Activated naive CD8-positive, alpha-beta T cell treated with anti-CD3 and anti-CD28 coated beads for 36 hours (primary cell): ENCODE measurements around the gene GABARAPL1. TPM values are rescaled to one million over a fixed set of nuclear protein-coding genes. Genes with fewer than 3 reads are reported as not detected.
"Not testable (repeated sequence)": the region's sequence is repeated elsewhere in the genome, so short reads cannot be mapped to it uniquely, and the experiment has no call there.

Source experiments
- DNase-seq: peaks from one replicate; pipeline ENCODE4 v3.0.0; 2021
- H3K27ac Mint-ChIP-seq: one replicate; pipeline ENCODE4 v1.8.0; 2022; ENCODE audit warnings: mild to moderate bottlenecking, moderate library complexity, mixed read lengths
- H3K27me3 Mint-ChIP-seq: one replicate; pipeline ENCODE4 v1.8.0; 2022; ENCODE audit warnings: mild to moderate bottlenecking, mixed read lengths
- H3K36me3 Mint-ChIP-seq: one replicate; pipeline ENCODE4 v1.8.0; 2021; ENCODE audit warnings: mild to moderate bottlenecking, mixed read lengths
- H3K4me1 Mint-ChIP-seq: one replicate; pipeline ENCODE4 v1.8.0; 2021; ENCODE audit warnings: mixed read lengths
- H3K4me3 Mint-ChIP-seq: one replicate; pipeline ENCODE4 v1.8.0; 2022; ENCODE audit warnings: mild to moderate bottlenecking, moderate library complexity, mixed read lengths
- H3K9me3 Mint-ChIP-seq: one replicate; pipeline ENCODE4 v1.8.0; 2022; ENCODE audit warnings: mixed read lengths
- total RNA-seq, 2 experiments: library from RNA; stranded (reverse); gene quantifications; one replicate each; pipeline ENCODE4 v1.2.3, GENCODE V29; 2021

The GABARAPL1 gene
- total RNA-seq, 2 experiments from 2014 or later, result 6.0 to 7.2 TPM

- H3K9me3 Mint-ChIP-seq, result no peaks in the 10 kb centered on the region
These were observed 775 bp downstream of the GABARAPL1 start for GRCh38 chr12:10213168-10214135.

GRCh38 chr12:10214136-10214894, 1.6 kb downstream of the GABARAPL1 start:
- Mint-ChIP-seq H3K9me3 (no peaks in the 10 kb centered on the region), H3K27ac (peak overlapping the region; percentile 94), H3K27me3 (no peaks in the 10 kb centered on the region), H3K4me1 (peaks cover 25% of the 10 kb centered on the region), H3K36me3 (no peaks in the 10 kb centered on the region), H3K4me3 (peak overlapping the region; percentile 94)
- DNase-seq, result no peak

More at GRCh38 chr12:10213168-10214135, 775 bp downstream of the GABARAPL1 start:
- Mint-ChIP-seq H3K4me1 (peaks cover 25% of the 10 kb centered on the region), H3K36me3 (no peaks in the 10 kb centered on the region), H3K27ac (peak overlapping the region; percentile 94), H3K4me3 (peak overlapping the region; percentile 94), H3K27me3 (no peaks in the 10 kb centered on the region)
- DNase-seq, result peak; percentile 81

GRCh38 chr12:10214895-10215267, 2.2 kb downstream of the GABARAPL1 start:
- Mint-ChIP-seq H3K4me3 (peak overlapping the region; percentile 25), H3K9me3 (no peaks in the 10 kb centered on the region), H3K27ac (no peak overlapping the region), H3K36me3 (no peaks in the 10 kb centered on the region), H3K27me3 (no peaks in the 10 kb centered on the region), H3K4me1 (peaks cover 25% of the 10 kb centered on the region)
- no peak for DNase-seq

GRCh38 chr12:10215436-10215835, 2.8 kb downstream of the GABARAPL1 start:
- no peak overlapping the region for H3K27ac Mint-ChIP-seq
- H3K4me1 Mint-ChIP-seq, result peaks cover 27% of the 10 kb centered on the region
- no peaks in the 10 kb centered on the region for H3K27me3 Mint-ChIP-seq
- DNase-seq, result no peak
- no peaks in the 10 kb centered on the region for H3K9me3 Mint-ChIP-seq
- peaks cover 3% of the 10 kb centered on the region for H3K36me3 Mint-ChIP-seq
- no peak overlapping the region for H3K4me3 Mint-ChIP-seq

GRCh38 chr12:10215946-10216345, 3.3 kb downstream of the GABARAPL1 start:
- not testable (repeated sequence) for DNase-seq, H3K4me3 Mint-ChIP-seq, H3K9me3 Mint-ChIP-seq, H3K27ac Mint-ChIP-seq, H3K27me3 Mint-ChIP-seq, H3K36me3 Mint-ChIP-seq
- peaks cover 27% of the 10 kb centered on the region for H3K4me1 Mint-ChIP-seq

- H3K9me3 Mint-ChIP-seq, result no peaks in the 10 kb centered on the region
- peaks cover 23% of the 10 kb centered on the region for H3K4me1 Mint-ChIP-seq
- no peak overlapping the region for H3K27ac Mint-ChIP-seq
- no peaks in the 10 kb centered on the region for H3K27me3 Mint-ChIP-seq
- H3K36me3 Mint-ChIP-seq, result peaks cover 9% of the 10 kb centered on the region
- DNase-seq, result no peak
- H3K4me3 Mint-ChIP-seq, result no peak overlapping the region
These were observed 5.3 kb downstream of the GABARAPL1 start for GRCh38 chr12:10218021-10218420.

- H3K27ac Mint-ChIP-seq, result peak overlapping the region; percentile 57
- H3K9me3 Mint-ChIP-seq, result no peaks in the 10 kb centered on the region
- peaks cover 20% of the 10 kb centered on the region for H3K36me3 Mint-ChIP-seq
- H3K4me1 Mint-ChIP-seq, result peaks cover 12% of the 10 kb centered on the region
- no peak overlapping the region for H3K4me3 Mint-ChIP-seq
- no peak for DNase-seq
- no peaks in the 10 kb centered on the region for H3K27me3 Mint-ChIP-seq
These were observed 7.9 kb downstream of the GABARAPL1 start for GRCh38 chr12:10220398-10221077.

GRCh38 chr12:10221846-10222245, 9.2 kb downstream of the GABARAPL1 start:
- Mint-ChIP-seq H3K9me3 (peaks cover 2% of the 10 kb centered on the region), H3K36me3 (peaks cover 22% of the 10 kb centered on the region), H3K27ac (no peak overlapping the region), H3K27me3 (no peaks in the 10 kb centered on the region), H3K4me3 (no peak overlapping the region), H3K4me1 (peaks cover 14% of the 10 kb centered on the region)
- DNase-seq, result no peak

- H3K4me1 Mint-ChIP-seq, result peaks cover 25% of the 10 kb centered on the region
- no peak overlapping the region for H3K4me3 Mint-ChIP-seq
- no peak overlapping the region for H3K27ac Mint-ChIP-seq
- H3K27me3 Mint-ChIP-seq, result no peaks in the 10 kb centered on the region
- H3K36me3 Mint-ChIP-seq, result peaks cover 22% of the 10 kb centered on the region
- no peak for DNase-seq
- H3K9me3 Mint-ChIP-seq, result peaks cover 2% of the 10 kb centered on the region
These were observed 10.5 kb downstream of the GABARAPL1 start for GRCh38 chr12:10223208-10223607.

GRCh38 chr12:10225426-10225825, 12.7 kb downstream of the GABARAPL1 start:
- not testable (repeated sequence) for H3K4me3 Mint-ChIP-seq, H3K27ac Mint-ChIP-seq, H3K9me3 Mint-ChIP-seq, H3K27me3 Mint-ChIP-seq, DNase-seq
- H3K4me1 Mint-ChIP-seq, result peaks cover 27% of the 10 kb centered on the region
- H3K36me3 Mint-ChIP-seq, result peaks cover 19% of the 10 kb centered on the region

- peaks cover 27% of the 10 kb centered on the region for H3K4me1 Mint-ChIP-seq
- no peak overlapping the region for H3K27ac Mint-ChIP-seq
- H3K27me3 Mint-ChIP-seq, result no peaks in the 10 kb centered on the region
- H3K4me3 Mint-ChIP-seq, result peak overlapping the region; percentile 30
- peaks cover 2% of the 10 kb centered on the region for H3K9me3 Mint-ChIP-seq
- no peak for DNase-seq
- H3K36me3 Mint-ChIP-seq, result peaks cover 16% of the 10 kb centered on the region
These were observed 13.4 kb downstream of the GABARAPL1 start for GRCh38 chr12:10226086-10226485.

- Mint-ChIP-seq H3K27ac (no peak overlapping the region), H3K27me3 (no peaks in the 10 kb centered on the region), H3K36me3 (peaks cover 13% of the 10 kb centered on the region), H3K4me1 (peaks cover 27% of the 10 kb centered on the region), H3K9me3 (peaks cover 2% of the 10 kb centered on the region), H3K4me3 (no peak overlapping the region)
- no peak for DNase-seq
These were observed 14.1 kb downstream of the GABARAPL1 start for GRCh38 chr12:10226731-10227130.

GRCh38 chr12:10227648-10228047, 15.0 kb downstream of the GABARAPL1 start:
- Mint-ChIP-seq H3K27me3 (no peaks in the 10 kb centered on the region), H3K9me3 (peaks cover 2% of the 10 kb centered on the region), H3K36me3 (peaks cover 13% of the 10 kb centered on the region), H3K4me3 (no peak overlapping the region), H3K4me1 (peaks cover 27% of the 10 kb centered on the region), H3K27ac (peak overlapping the region; percentile 57)
- no peak for DNase-seq

GRCh38 chr12:10234562-10234961, 21.9 kb downstream of the GABARAPL1 start:
- Mint-ChIP-seq H3K36me3 (peaks cover 14% of the 10 kb centered on the region), H3K9me3 (peaks cover 15% of the 10 kb centered on the region), H3K4me1 (peaks cover 15% of the 10 kb centered on the region), H3K4me3 (no peak overlapping the region), H3K27me3 (no peaks in the 10 kb centered on the region), H3K27ac (no peak overlapping the region)
- DNase-seq, result no peak
